Measurements from ENCODE around the gene EPHA10.

EPHA10 gene

GRCh38 chr1:37732111-37732780, 32.7 kb downstream of the EPHA10 start:
- Histone ChIP-seq H3K4me1 (ENCODE audit: control insufficient read depth, insufficient read depth, low read length) (no peaks in the 10 kb centered on the region), H3K27ac (ENCODE audit: low read depth, low read length) (no peak overlapping the region), H3K4me3 (ENCODE audit: low read depth, low read length) (no peak overlapping the region), H3K9me3 (ENCODE audit: control insufficient read depth, insufficient read depth, low read length) (no peaks in the 10 kb centered on the region), H3K9ac (ENCODE audit: low read depth, low read length) (no peak overlapping the region), H3K27me3 (ENCODE audit: control insufficient read depth, insufficient read depth, low read length) (peaks cover 25% of the 10 kb centered on the region), H3K36me3 (ENCODE audit: control insufficient read depth, insufficient read depth, low read length) (no peaks in the 10 kb centered on the region)

- Histone ChIP-seq H3K9ac (ENCODE audit: low read depth, low read length) (no peak overlapping the region), H3K9me3 (ENCODE audit: control insufficient read depth, insufficient read depth, low read length) (no peaks in the 10 kb centered on the region), H3K4me1 (ENCODE audit: control insufficient read depth, insufficient read depth, low read length) (no peaks in the 10 kb centered on the region), H3K27me3 (ENCODE audit: control insufficient read depth, insufficient read depth, low read length) (peaks cover 20% of the 10 kb centered on the region), H3K36me3 (ENCODE audit: control insufficient read depth, insufficient read depth, low read length) (no peaks in the 10 kb centered on the region), H3K27ac (ENCODE audit: low read depth, low read length) (no peak overlapping the region), H3K4me3 (ENCODE audit: low read depth, low read length) (no peak overlapping the region)
Observed at GRCh38 chr1:37731312-37732019, 33.5 kb downstream of the EPHA10 start.

DNA sequence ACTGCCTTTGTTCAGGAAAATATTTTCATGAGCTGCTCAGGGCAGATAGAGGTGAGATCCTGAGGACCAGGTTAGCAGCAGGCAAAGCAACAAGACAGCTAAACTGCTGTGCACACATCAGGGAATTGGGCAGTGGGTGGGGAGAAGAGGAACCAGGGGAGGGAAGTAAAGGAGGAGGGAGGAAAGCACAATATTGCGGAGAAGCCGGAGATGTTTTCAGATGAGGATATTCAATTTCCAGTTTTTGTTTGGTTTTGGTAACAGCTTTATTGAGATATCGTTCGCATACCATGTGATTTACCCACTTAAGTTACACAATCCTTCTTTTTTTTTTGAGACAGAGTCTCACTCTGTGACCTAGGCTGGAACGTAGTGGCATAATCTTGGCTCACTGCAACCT, 34.5 kb downstream of the EPHA10 start:
- peaks cover 16% of the 10 kb centered on the region for H3K27me3 ChIP-seq (ENCODE audit: control insufficient read depth, insufficient read depth, low read length)
- H3K9me3 ChIP-seq (ENCODE audit: control insufficient read depth, insufficient read depth, low read length): no peaks in the 10 kb centered on the region
- H3K27ac ChIP-seq (ENCODE audit: low read depth, low read length): no peak overlapping the region
- H3K9ac ChIP-seq (ENCODE audit: low read depth, low read length): no peak overlapping the region
- no peaks in the 10 kb centered on the region for H3K4me1 ChIP-seq (ENCODE audit: control insufficient read depth, insufficient read depth, low read length)
- H3K4me3 ChIP-seq (ENCODE audit: low read depth, low read length): no peak overlapping the region
- H3K36me3 ChIP-seq (ENCODE audit: control insufficient read depth, insufficient read depth, low read length): no peaks in the 10 kb centered on the region

DNA sequence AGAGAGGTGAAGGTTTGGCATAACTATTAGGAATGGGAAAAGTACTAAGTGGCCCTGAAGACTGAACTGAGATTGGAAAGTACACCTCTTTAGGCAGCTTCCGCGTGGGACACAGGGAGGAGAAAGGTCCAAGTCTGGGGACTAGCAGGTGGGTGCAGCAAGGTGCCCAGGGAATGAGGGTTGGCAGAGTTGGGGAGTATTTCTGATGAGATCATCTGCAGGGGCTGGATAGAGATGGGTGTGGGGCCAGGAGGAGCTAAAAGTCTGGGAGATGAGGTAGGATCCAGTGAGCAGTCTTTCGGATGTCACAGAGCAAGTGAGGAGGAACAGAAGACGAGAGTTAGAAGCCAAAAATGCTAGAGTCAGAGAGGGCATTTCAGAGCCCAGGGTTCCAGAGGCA, 36.5 kb downstream of the EPHA10 start:
- H3K4me1 ChIP-seq (ENCODE audit: control insufficient read depth, insufficient read depth, low read length): peaks cover 4% of the 10 kb centered on the region; the same call in 1 of the 2 replicates
- H3K9ac ChIP-seq (ENCODE audit: low read depth, low read length): no peak overlapping the region
- H3K36me3 ChIP-seq (ENCODE audit: control insufficient read depth, insufficient read depth, low read length): no peaks in the 10 kb centered on the region
- peaks cover 2% of the 10 kb centered on the region; the same call in 1 of the 2 replicates for H3K27me3 ChIP-seq (ENCODE audit: control insufficient read depth, insufficient read depth, low read length)
- H3K4me3 ChIP-seq (ENCODE audit: low read depth, low read length): no peak overlapping the region
- no peak overlapping the region for H3K27ac ChIP-seq (ENCODE audit: low read depth, low read length)
- H3K9me3 ChIP-seq (ENCODE audit: control insufficient read depth, insufficient read depth, low read length): no peaks in the 10 kb centered on the region

DNA sequence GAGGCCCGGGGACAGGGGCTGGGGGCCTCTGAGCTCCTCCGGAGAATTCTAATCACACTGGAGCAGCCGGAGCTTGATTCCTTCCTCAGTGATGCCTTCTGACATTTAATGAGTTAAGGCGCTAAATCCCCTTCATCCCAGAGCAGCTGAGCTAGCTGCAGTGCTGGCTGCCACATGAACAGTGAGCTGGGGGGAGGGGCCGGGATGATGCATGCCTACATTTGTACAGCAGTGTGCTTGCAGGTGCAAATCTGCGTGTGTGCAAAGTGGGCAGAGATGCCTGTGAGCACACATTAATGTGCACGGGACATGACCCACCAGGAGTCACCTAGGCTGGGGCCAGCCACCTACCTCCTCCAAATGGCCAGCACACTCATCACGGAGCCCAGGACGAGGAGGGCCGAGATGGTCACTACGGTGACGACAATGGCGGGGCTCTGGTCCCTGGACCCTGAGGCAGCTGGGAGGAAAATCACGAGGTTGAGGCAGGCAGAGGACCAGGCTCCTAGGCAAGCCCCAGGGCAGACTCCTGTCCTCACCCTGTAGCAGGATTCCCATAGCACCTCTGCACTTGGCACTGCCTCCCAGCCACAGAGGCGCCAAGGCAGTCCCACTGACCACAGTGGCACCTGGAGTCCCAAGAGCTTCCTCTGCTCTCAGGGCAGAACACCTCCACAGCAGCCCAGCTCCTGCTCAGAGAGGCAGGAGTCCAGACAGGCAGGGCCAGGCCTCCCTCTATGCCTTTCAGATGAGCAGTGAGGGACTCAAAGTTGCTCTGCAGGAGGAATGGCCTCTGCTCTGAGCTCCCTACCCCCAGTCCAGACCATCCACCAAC, 38.0 kb downstream of the EPHA10 start:
- H3K27ac ChIP-seq (ENCODE audit: low read depth, low read length): no peak overlapping the region

GRCh38 chr1:37725851-37726613, 38.9 kb downstream of the EPHA10 start:
- Histone ChIP-seq H3K4me1 (ENCODE audit: control insufficient read depth, insufficient read depth, low read length) (peaks cover 5% of the 10 kb centered on the region; the same call in 1 of the 2 replicates), H3K9ac (ENCODE audit: low read depth, low read length) (no peak overlapping the region), H3K27ac (ENCODE audit: low read depth, low read length) (no peak overlapping the region), H3K27me3 (ENCODE audit: control insufficient read depth, insufficient read depth, low read length) (no peaks in the 10 kb centered on the region), H3K36me3 (ENCODE audit: control insufficient read depth, insufficient read depth, low read length) (no peaks in the 10 kb centered on the region), H3K9me3 (ENCODE audit: control insufficient read depth, insufficient read depth, low read length) (no peaks in the 10 kb centered on the region), H3K4me3 (ENCODE audit: low read depth, low read length) (no peak overlapping the region)

More for the DNA sequence above, 38.0 kb downstream of the EPHA10 start:
- Histone ChIP-seq H3K9ac (ENCODE audit: low read depth, low read length) (no peak overlapping the region), H3K4me1 (ENCODE audit: control insufficient read depth, insufficient read depth, low read length) (peaks cover 5% of the 10 kb centered on the region; the same call in 1 of the 2 replicates), H3K36me3 (ENCODE audit: control insufficient read depth, insufficient read depth, low read length) (no peaks in the 10 kb centered on the region), H3K27me3 (ENCODE audit: control insufficient read depth, insufficient read depth, low read length) (no peaks in the 10 kb centered on the region), H3K9me3 (ENCODE audit: control insufficient read depth, insufficient read depth, low read length) (no peaks in the 10 kb centered on the region), H3K4me3 (ENCODE audit: low read depth, low read length) (no peak overlapping the region)

DNA sequence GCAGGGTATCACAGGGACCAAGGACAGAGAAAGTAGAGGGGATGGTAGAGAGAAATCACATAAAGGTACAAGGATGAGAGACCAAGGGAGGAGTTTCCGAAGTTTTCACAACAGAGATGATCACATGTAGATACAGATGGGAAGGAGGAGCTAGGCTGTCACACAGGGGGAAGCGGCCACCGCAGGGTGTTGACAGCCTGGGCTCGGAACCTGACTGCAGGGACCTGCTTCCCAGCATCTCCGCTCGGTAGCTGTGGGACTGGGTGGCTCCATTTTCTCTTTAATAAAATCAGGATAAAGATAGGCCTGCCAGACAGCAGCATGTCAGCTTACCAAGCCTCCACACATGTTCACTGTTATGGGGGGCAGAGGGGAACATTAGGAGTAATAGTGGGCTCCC, 40.3 kb downstream of the EPHA10 start:
- Histone ChIP-seq H3K9ac (ENCODE audit: low read depth, low read length) (no peak overlapping the region), H3K36me3 (ENCODE audit: control insufficient read depth, insufficient read depth, low read length) (no peaks in the 10 kb centered on the region), H3K4me1 (ENCODE audit: control insufficient read depth, insufficient read depth, low read length) (peaks cover 5% of the 10 kb centered on the region; the same call in 1 of the 2 replicates), H3K9me3 (ENCODE audit: control insufficient read depth, insufficient read depth, low read length) (no peaks in the 10 kb centered on the region), H3K27me3 (ENCODE audit: control insufficient read depth, insufficient read depth, low read length) (no peaks in the 10 kb centered on the region), H3K4me3 (ENCODE audit: low read depth, low read length) (no peak overlapping the region), H3K27ac (ENCODE audit: low read depth, low read length) (no peak overlapping the region)

DNA sequence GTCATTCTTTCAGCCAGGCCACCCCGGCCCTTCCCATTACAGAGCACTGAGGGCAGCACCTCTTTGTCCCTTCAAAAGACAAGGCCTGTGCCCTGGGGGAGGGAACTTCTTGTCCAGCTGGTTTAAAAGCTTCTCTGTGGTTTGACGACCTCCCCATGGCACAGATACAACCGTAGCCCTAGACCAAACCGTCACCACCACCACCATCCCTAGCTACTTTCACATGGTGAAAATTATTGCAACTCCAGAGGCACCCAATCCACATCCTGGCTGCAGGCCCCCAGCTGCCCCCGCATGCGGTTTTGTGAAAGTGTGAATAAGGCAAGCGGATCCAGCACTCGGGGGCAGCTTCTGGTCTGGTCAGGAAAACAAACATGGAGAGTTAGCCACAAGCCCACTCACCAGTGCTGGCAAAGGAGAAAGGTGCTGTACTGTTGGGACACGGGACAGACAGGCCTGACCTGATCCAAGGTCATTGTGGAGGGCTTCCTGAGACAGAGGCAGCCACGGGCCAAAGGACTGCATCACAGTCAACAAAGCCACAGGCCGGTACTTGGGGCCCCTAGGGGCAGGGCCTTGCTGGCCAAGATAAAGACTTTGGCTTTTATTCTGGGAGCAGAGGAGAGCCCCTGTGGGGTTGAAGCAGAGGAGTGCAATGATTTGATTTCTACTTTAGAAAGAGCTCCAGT, 41.4 kb downstream of the EPHA10 start:
- Histone ChIP-seq H3K27me3 (ENCODE audit: control insufficient read depth, insufficient read depth, low read length) (no peaks in the 10 kb centered on the region), H3K27ac (ENCODE audit: low read depth, low read length) (no peak overlapping the region), H3K9ac (ENCODE audit: low read depth, low read length) (no peak overlapping the region), H3K36me3 (ENCODE audit: control insufficient read depth, insufficient read depth, low read length) (no peaks in the 10 kb centered on the region), H3K9me3 (ENCODE audit: control insufficient read depth, insufficient read depth, low read length) (no peaks in the 10 kb centered on the region), H3K4me3 (ENCODE audit: low read depth, low read length) (no peak overlapping the region), H3K4me1 (ENCODE audit: control insufficient read depth, insufficient read depth, low read length) (peaks cover 5% of the 10 kb centered on the region; the same call in 1 of the 2 replicates)

DNA sequence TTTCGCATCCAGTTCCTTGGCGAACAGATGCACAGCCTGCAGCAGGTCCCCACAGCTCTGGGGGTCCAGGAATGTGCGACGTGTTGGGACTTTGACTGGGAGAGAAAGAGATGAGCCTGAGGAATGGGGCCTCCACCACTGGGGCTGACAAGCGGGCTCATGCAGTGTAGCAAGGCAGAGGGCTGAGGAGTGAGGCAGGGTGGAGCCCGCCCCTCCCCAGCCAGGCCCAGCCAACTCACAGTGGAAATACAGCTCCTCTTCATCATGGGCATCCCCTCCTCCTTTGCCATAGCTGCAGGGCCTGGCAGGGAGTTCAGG, 41.9 kb downstream of the EPHA10 start:
- Histone ChIP-seq H3K4me3 (ENCODE audit: low read depth, low read length) (no peak overlapping the region), H3K9ac (ENCODE audit: low read depth, low read length) (no peak overlapping the region), H3K4me1 (ENCODE audit: control insufficient read depth, insufficient read depth, low read length) (peaks cover 5% of the 10 kb centered on the region; the same call in 1 of the 2 replicates), H3K27me3 (ENCODE audit: control insufficient read depth, insufficient read depth, low read length) (no peaks in the 10 kb centered on the region), H3K36me3 (ENCODE audit: control insufficient read depth, insufficient read depth, low read length) (no peaks in the 10 kb centered on the region), H3K9me3 (ENCODE audit: control insufficient read depth, insufficient read depth, low read length) (no peaks in the 10 kb centered on the region), H3K27ac (ENCODE audit: low read depth, low read length) (no peak overlapping the region)

All from HUES48 (cell line).